IPS-18a (cell line): ENCODE measurements around the gene IP6K2.
"Not testable (repeated sequence)": the region's sequence is repeated elsewhere in the genome, so short reads cannot be mapped to it uniquely, and the experiment has no call there.

ENCODE experiments used
- H3K27ac ChIP-seq: one replicate; pipeline ENCODE4 v1.5.1; 2013; ENCODE audit warnings: low read length
- H3K27me3 ChIP-seq: one replicate; pipeline ENCODE4 v1.6.1; 2013; ENCODE audit warnings: mild to moderate bottlenecking, low read length; ENCODE audit not compliant: control insufficient read depth, insufficient read depth
- H3K36me3 ChIP-seq: one replicate; pipeline ENCODE4 v1.6.1; 2013; ENCODE audit warnings: low read depth, low read length; ENCODE audit not compliant: control insufficient read depth
- H3K4me1 ChIP-seq: one replicate; pipeline ENCODE4 v1.6.1; 2013; ENCODE audit warnings: low read depth, low read length; ENCODE audit not compliant: control insufficient read depth
- H3K4me3 ChIP-seq: one replicate; pipeline ENCODE4 v1.5.1; 2013; ENCODE audit warnings: low read length
- H3K9ac ChIP-seq: one replicate; pipeline ENCODE4 v1.6.1; 2013; ENCODE audit warnings: mild to moderate bottlenecking, low read length, moderate library complexity
- H3K9me3 ChIP-seq: one replicate; pipeline ENCODE4 v1.6.1; 2013; ENCODE audit warnings: low read depth, low read length; ENCODE audit not compliant: control insufficient read depth

IP6K2 gene

GRCh38 chr3:48723293-48723692 is 6.3 kb upstream of the IP6K2 start:
- H3K9me3 ChIP-seq, H3K27ac ChIP-seq, H3K4me1 ChIP-seq, H3K36me3 ChIP-seq, H3K27me3 ChIP-seq, H3K9ac ChIP-seq, H3K4me3 ChIP-seq: not testable (repeated sequence)

- peaks cover 13% of the 10 kb centered on the region for H3K4me1 ChIP-seq
- peaks cover 24% of the 10 kb centered on the region for H3K36me3 ChIP-seq
- peak overlapping the region; percentile 76 for H3K4me3 ChIP-seq
- no peaks in the 10 kb centered on the region for H3K9me3 ChIP-seq
- H3K27me3 ChIP-seq: no peaks in the 10 kb centered on the region
- peak overlapping the region; percentile 100 for H3K9ac ChIP-seq
- peak overlapping the region; percentile 99 for H3K27ac ChIP-seq
Measured at GRCh38 chr3:48716508-48716981, 476 bp downstream of the IP6K2 start.

GRCh38 chr3:48715174-48715800 is 1.7 kb downstream of the IP6K2 start:
- Histone ChIP-seq H3K4me3 (peak overlapping the region; percentile 76), H3K9ac (peak overlapping the region; percentile 100), H3K4me1 (peaks cover 13% of the 10 kb centered on the region), H3K36me3 (peaks cover 34% of the 10 kb centered on the region), H3K27ac (peak overlapping the region; percentile 26), H3K27me3 (no peaks in the 10 kb centered on the region), H3K9me3 (no peaks in the 10 kb centered on the region)

- no peak overlapping the region for H3K9ac ChIP-seq
- peaks cover 8% of the 10 kb centered on the region for H3K4me1 ChIP-seq
- no peak overlapping the region for H3K27ac ChIP-seq
- H3K4me3 ChIP-seq: no peak overlapping the region
- no peaks in the 10 kb centered on the region for H3K27me3 ChIP-seq
- no peaks in the 10 kb centered on the region for H3K9me3 ChIP-seq
- peaks cover 55% of the 10 kb centered on the region for H3K36me3 ChIP-seq
Measured at GRCh38 chr3:48711727-48712126, 5.3 kb downstream of the IP6K2 start.

- Histone ChIP-seq H3K4me3 (no peak overlapping the region), H3K9ac (no peak overlapping the region), H3K27ac (no peak overlapping the region), H3K36me3 (peaks cover 53% of the 10 kb centered on the region), H3K4me1 (no peaks in the 10 kb centered on the region), H3K9me3 (no peaks in the 10 kb centered on the region), H3K27me3 (no peaks in the 10 kb centered on the region)
Measured at GRCh38 chr3:48709051-48709461, 8.0 kb downstream of the IP6K2 start.

- no peaks in the 10 kb centered on the region for H3K9me3 ChIP-seq
- H3K36me3 ChIP-seq: peaks cover 50% of the 10 kb centered on the region
- no peak overlapping the region for H3K9ac ChIP-seq
- no peaks in the 10 kb centered on the region for H3K4me1 ChIP-seq
- no peak overlapping the region for H3K27ac ChIP-seq
- no peak overlapping the region for H3K4me3 ChIP-seq
- no peaks in the 10 kb centered on the region for H3K27me3 ChIP-seq
Measured at GRCh38 chr3:48708481-48708889, 8.5 kb downstream of the IP6K2 start.

- Histone ChIP-seq H3K9me3 (no peaks in the 10 kb centered on the region), H3K27me3 (no peaks in the 10 kb centered on the region), H3K36me3 (peaks cover 45% of the 10 kb centered on the region), H3K9ac (no peak overlapping the region), H3K4me3 (no peak overlapping the region), H3K4me1 (peaks cover 7% of the 10 kb centered on the region), H3K27ac (no peak overlapping the region)
Measured at GRCh38 chr3:48707157-48707556, 9.9 kb downstream of the IP6K2 start.

- H3K27ac ChIP-seq: no peak overlapping the region
Measured at GRCh38 chr3:48702320-48702920, 14.6 kb downstream of the IP6K2 start.

GRCh38 chr3:48700731-48701405 is 16.2 kb downstream of the IP6K2 start:
- Histone ChIP-seq H3K4me1 (peaks cover 7% of the 10 kb centered on the region), H3K4me3 (no peak overlapping the region), H3K27ac (no peak overlapping the region), H3K36me3 (peaks cover 20% of the 10 kb centered on the region), H3K9me3 (no peaks in the 10 kb centered on the region), H3K27me3 (no peaks in the 10 kb centered on the region), H3K9ac (no peak overlapping the region)

More at GRCh38 chr3:48702320-48702920, 14.6 kb downstream of the IP6K2 start:
- Histone ChIP-seq H3K9me3 (no peaks in the 10 kb centered on the region), H3K36me3 (peaks cover 29% of the 10 kb centered on the region), H3K4me1 (peaks cover 7% of the 10 kb centered on the region), H3K27me3 (no peaks in the 10 kb centered on the region), H3K9ac (no peak overlapping the region), H3K4me3 (no peak overlapping the region)

- H3K4me1 ChIP-seq: peaks cover 15% of the 10 kb centered on the region
- H3K9ac ChIP-seq: no peak overlapping the region
- H3K36me3 ChIP-seq: peaks cover 35% of the 10 kb centered on the region
- no peak overlapping the region for H3K4me3 ChIP-seq
- H3K27me3 ChIP-seq: no peaks in the 10 kb centered on the region
- H3K9me3 ChIP-seq: no peaks in the 10 kb centered on the region
- H3K27ac ChIP-seq: no peak overlapping the region
Measured at GRCh38 chr3:48698891-48699290, 18.1 kb downstream of the IP6K2 start.

- Histone ChIP-seq H3K27me3 (no peaks in the 10 kb centered on the region), H3K9ac (no peak overlapping the region), H3K9me3 (no peaks in the 10 kb centered on the region), H3K4me1 (peaks cover 13% of the 10 kb centered on the region), H3K27ac (no peak overlapping the region), H3K4me3 (no peak overlapping the region), H3K36me3 (peaks cover 45% of the 10 kb centered on the region)
Measured at GRCh38 chr3:48697952-48698351, 19.1 kb downstream of the IP6K2 start.
